Endothelial cell of umbilical vein (primary cell): ENCODE data around the gene CEP83. TPM values are rescaled to one million over a fixed set of nuclear protein-coding genes. Genes with fewer than 3 reads are reported as not detected.
"Not testable (repeated sequence)": the region's sequence is repeated elsewhere in the genome, so short reads cannot be mapped to it uniquely, and the experiment has no call there.

ENCODE experiments used
- BruUV-seq: library from RNA; stranded (reverse); fragments of 400-500 nt; replicated peaks from 2 replicates; lab custom pipeline; 2021; lab: Mats Ljungman, UMichigan
- CTCF ChIA-PET: fragments of 300-600, 350-600 bp; sonication (Branson Sonifier 250); formaldehyde crosslinking; loops from one replicate; lab custom pipeline; 2021; ENCODE audit warnings: antibody characterized with exemption, inconsistent platforms; lab: Charles Lee
- POLR2A ChIA-PET: fragments of 300-600, 350-600 bp; sonication (Branson Sonifier 250); formaldehyde crosslinking; loops from one replicate; lab custom pipeline; 2021; ENCODE audit warnings: antibody characterized with exemption, inconsistent platforms; lab: Charles Lee
- DNase-seq: peaks from one replicate; pipeline ENCODE4 v3.0.0-alpha.2; 2011; ENCODE audit warnings: low read depth, low spot score
- FAIRE-seq: peaks from 2 replicates; lab custom pipeline; 2011; peaks lifted over from hg19 to GRCh38; lab: Jason Lieb, UNC
- H2AFZ ChIP-seq: 2 replicates; pipeline ENCODE4 v1.6.0; 2012; ENCODE audit warnings: low read depth, low read length, control low read depth, inconsistent platforms
- H3K27ac ChIP-seq: 2 replicates; pipeline ENCODE4 v1.5.1; 2011; ENCODE audit warnings: low read depth, mild to moderate bottlenecking, control low read depth, low read length, moderate library complexity; ENCODE audit not compliant: insufficient read depth
- H3K27me3 ChIP-seq, 2 experiments: 2 replicates each; pipeline versions ENCODE4 v1.6.0 to v1.6.1; 2011; ENCODE audit warnings: low read length in 2 of 2, mixed read lengths in 1 of 2; ENCODE audit not compliant: control insufficient read depth in 2 of 2, insufficient read depth in 2 of 2
- H3K36me3 ChIP-seq, 2 experiments: 2 replicates in 1 of 2; 3 replicates in 1 of 2; pipeline ENCODE4 v1.5.1; 2011; ENCODE audit warnings: low read length in 2 of 2, mild to moderate bottlenecking in 1 of 2, moderate library complexity in 1 of 2; ENCODE audit not compliant: control insufficient read depth in 2 of 2, insufficient read depth in 2 of 2; ENCODE audit errors: extremely low read depth in 1 of 2
- H3K4me1 ChIP-seq: 3 replicates; pipeline ENCODE4 v1.5.1; 2011; ENCODE audit warnings: mild to moderate bottlenecking, low read length; ENCODE audit not compliant: control insufficient read depth, insufficient read depth; ENCODE audit errors: extremely low read depth
- H3K4me2 ChIP-seq: 2 replicates; pipeline ENCODE4 v1.6.1; 2011; ENCODE audit warnings: low read length, control low read depth, mixed read lengths; ENCODE audit not compliant: insufficient read depth
- H3K4me3 ChIP-seq, 3 experiments: fragments of 200-600 bp in 1 of 3; sonication (generic), shearing (Covaris generic) in 1 of 3; replicated peaks in 1 of 3; 2 replicates each; pipeline ENCODE4 v1.5.1; 2011 to 2016; ENCODE audit warnings: control low read depth in 3 of 3, low read length in 3 of 3, mild to moderate bottlenecking in 2 of 3, inconsistent platforms in 1 of 3, low read depth in 1 of 3, moderate library complexity in 1 of 3; ENCODE audit not compliant: insufficient read depth in 1 of 3
- H3K79me2 ChIP-seq: 2 replicates; pipeline ENCODE4 v1.6.0; 2012; ENCODE audit warnings: low read length, inconsistent platforms; ENCODE audit not compliant: control insufficient read depth, insufficient read depth
- H3K9ac ChIP-seq: replicated peaks from 2 replicates; pipeline ENCODE3; 2011; ENCODE audit warnings: low read length, control low read depth; ENCODE audit not compliant: insufficient read depth; ENCODE audit errors: extremely low read depth
- H3K9me1 ChIP-seq: replicated peaks from 3 replicates; pipeline ENCODE4 v1.6.0; 2011; ENCODE audit warnings: mild to moderate bottlenecking, low read length; ENCODE audit not compliant: control insufficient read depth, insufficient read depth; ENCODE audit errors: extremely low read depth
- H3K9me3 ChIP-seq: replicated peaks from 2 replicates; pipeline ENCODE4 v1.5.1; 2012; ENCODE audit warnings: low read length, inconsistent platforms; ENCODE audit not compliant: control insufficient read depth, insufficient read depth
- H4K20me1 ChIP-seq: replicated peaks from 2 replicates; pipeline ENCODE3; 2011; ENCODE audit warnings: mild to moderate bottlenecking, low read length; ENCODE audit not compliant: control insufficient read depth, insufficient read depth; ENCODE audit errors: extremely low read depth
- EZH2 ChIP-seq: IDR thresholded peaks from 2 replicates; pipeline ENCODE4 v1.6.1; 2012; ENCODE audit warnings: borderline replicate concordance, low read depth, mild to moderate bottlenecking, moderate library complexity, low read length, inconsistent platforms; ENCODE audit not compliant: severe bottlenecking
- FOS ChIP-seq: IDR thresholded peaks from 2 replicates; pipeline ENCODE4 v1.6.1; 2011; ENCODE audit warnings: mild to moderate bottlenecking, low read length, moderate library complexity, borderline replicate concordance; ENCODE audit not compliant: insufficient read depth
- GATA2 ChIP-seq: IDR thresholded peaks from 2 replicates; pipeline ENCODE4 v1.7.0; 2011; ENCODE audit warnings: low read depth, mild to moderate bottlenecking, moderate library complexity, mixed read lengths, low read length; ENCODE audit not compliant: insufficient read length, insufficient read depth
- JUN ChIP-seq: IDR thresholded peaks from 2 replicates; pipeline ENCODE4 v1.6.1; 2011; ENCODE audit warnings: borderline replicate concordance, low read depth; ENCODE audit not compliant: insufficient read length, insufficient read depth
- MAX ChIP-seq: IDR thresholded peaks from 2 replicates; pipeline ENCODE4 v1.6.1; 2011; ENCODE audit not compliant: insufficient read depth, insufficient read length
- POLR2A ChIP-seq: IDR thresholded peaks from 2 replicates; pipeline ENCODE4 v1.6.1; 2012; ENCODE audit warnings: low read depth, mild to moderate bottlenecking, control low read depth, low read length
- POLR2AphosphoS5 ChIP-seq: IDR thresholded peaks from 2 replicates; pipeline ENCODE4 v1.6.1; 2012; ENCODE audit warnings: low read depth, mild to moderate bottlenecking, control low read depth, low read length, moderate library complexity; ENCODE audit not compliant: insufficient read depth
- dilution Hi-C: fragments of 300-500 bp; cut with MboI; formaldehyde crosslinking; loops from one replicate; pipeline ENCODE4 v1.15.0; 2019; ENCODE audit warnings: low sequenced_read_pairs; ENCODE audit not compliant: extremely low pct_ligation_motif_present
- intact Hi-C: fragments of 100-400 bp; cut with micrococcal nuclease; formaldehyde crosslinking; loops from one replicate; pipeline ENCODE4 v1.10.0; 2022
- polyA plus RNA-seq, 4 experiments: library from polyadenylated mRNA; depleted of rRNA in 3 of 4; stranded (reverse) in 3 of 4; unstranded in 1 of 4; fragments of >200 nt; gene quantifications; 2 replicates each; pipeline versions ENCODE4 v1.2.1 to v1.2.3, GENCODE V29; 2011 to 2012; ENCODE audit warnings: missing spikeins in 1 of 4
- total RNA-seq: library from RNA; stranded (reverse); gene quantifications from 2 replicates; pipeline ENCODE4 v1.2.3, GENCODE V29; 2021
- TF ChIP-seq, protein P1 (sequence below), 2 donors: IDR thresholded peaks; 1 replicate in 1 of 2; 2 replicates in 1 of 2; pipeline ENCODE4 v1.5.1; 2011; ENCODE audit warnings: low read length in 2 of 2, mild to moderate bottlenecking in 2 of 2, moderate library complexity in 2 of 2, control low read depth in 1 of 2, inconsistent platforms in 1 of 2, low read depth in 1 of 2; ENCODE audit not compliant: insufficient read depth in 1 of 2; ENCODE audit errors: extremely low read depth in 1 of 2

CEP83 gene
- total and polyA plus RNA-seq, 2 donors (not counting 3 experiments of a cell fraction or from before 2014, with no cell fraction given): 2.9 to 15.3 TPM

- no peak for FAIRE-seq
- Histone ChIP-seq H3K27me3 (no peaks in the 10 kb centered on the region), H3K9me1 (no peaks in the 10 kb centered on the region), H3K4me1 (peaks cover 6% of the 10 kb centered on the region), H3K4me3 (no peak overlapping the region), H4K20me1 (no peaks in the 10 kb centered on the region), H3K9me3 (no peaks in the 10 kb centered on the region), H3K27ac (no peak overlapping the region), H3K36me3 (no peaks in the 10 kb centered on the region), H3K9ac (no peak overlapping the region), H2AFZ (no peak overlapping the region), H3K79me2 (peaks cover 8% of the 10 kb centered on the region), H3K4me2 (no peak overlapping the region)
- intact Hi-C loops (no loop called here), dilution Hi-C loops (no loop called here)
- DNase-seq: no peak
- TF ChIP-seq GATA2 (no peak), POLR2AphosphoS5 (no peak), EZH2 (no peak), MAX (no peak), JUN (no peak), FOS (no peak), POLR2A (no peak)
- TF ChIP-seq, protein P1, sequence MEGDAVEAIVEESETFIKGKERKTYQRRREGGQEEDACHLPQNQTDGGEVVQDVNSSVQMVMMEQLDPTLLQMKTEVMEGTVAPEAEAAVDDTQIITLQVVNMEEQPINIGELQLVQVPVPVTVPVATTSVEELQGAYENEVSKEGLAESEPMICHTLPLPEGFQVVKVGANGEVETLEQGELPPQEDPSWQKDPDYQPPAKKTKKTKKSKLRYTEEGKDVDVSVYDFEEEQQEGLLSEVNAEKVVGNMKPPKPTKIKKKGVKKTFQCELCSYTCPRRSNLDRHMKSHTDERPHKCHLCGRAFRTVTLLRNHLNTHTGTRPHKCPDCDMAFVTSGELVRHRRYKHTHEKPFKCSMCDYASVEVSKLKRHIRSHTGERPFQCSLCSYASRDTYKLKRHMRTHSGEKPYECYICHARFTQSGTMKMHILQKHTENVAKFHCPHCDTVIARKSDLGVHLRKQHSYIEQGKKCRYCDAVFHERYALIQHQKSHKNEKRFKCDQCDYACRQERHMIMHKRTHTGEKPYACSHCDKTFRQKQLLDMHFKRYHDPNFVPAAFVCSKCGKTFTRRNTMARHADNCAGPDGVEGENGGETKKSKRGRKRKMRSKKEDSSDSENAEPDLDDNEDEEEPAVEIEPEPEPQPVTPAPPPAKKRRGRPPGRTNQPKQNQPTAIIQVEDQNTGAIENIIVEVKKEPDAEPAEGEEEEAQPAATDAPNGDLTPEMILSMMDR (IDR thresholded peaks at IDR 0.05; ENCODE audit: extremely low read depth in 1 of 2, insufficient read depth in 1 of 2, low read depth in 1 of 2, low read length in 2 of 2): no peak
- ChIA-PET POLR2A (no interaction called here), CTCF (no interaction called here)
- BruUV-seq: no TSS peak
These were observed 33.6 kb downstream of the CEP83 start for GRCh38 chr12:94426049-94426448.

DNA sequence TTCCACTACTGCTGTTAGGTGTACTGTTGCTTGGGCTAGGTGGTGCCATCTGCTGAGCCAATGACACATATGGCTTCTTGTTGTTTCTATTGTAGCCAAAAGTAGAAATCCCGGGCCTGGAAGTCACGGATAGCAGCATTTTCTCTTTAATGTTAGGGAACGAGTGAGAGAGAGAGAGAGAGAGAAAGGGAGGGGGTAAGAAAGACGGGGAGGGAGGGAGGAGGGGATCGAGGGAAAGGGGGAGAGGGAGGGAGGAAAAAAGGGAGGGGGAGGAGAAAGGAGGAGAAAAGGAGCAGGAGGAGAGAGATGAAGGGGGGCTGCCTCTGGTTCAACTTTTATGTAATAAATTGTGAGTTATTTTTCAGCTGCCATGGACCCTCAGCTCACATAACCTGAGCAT is 34.8 kb downstream of the CEP83 start:
- H3K9me1 ChIP-seq, H3K4me2 ChIP-seq, H3K4me1 ChIP-seq, dilution Hi-C loops, H3K79me2 ChIP-seq, BruUV-seq, intact Hi-C loops, H3K27ac ChIP-seq, H2AFZ ChIP-seq, H4K20me1 ChIP-seq, H3K36me3 ChIP-seq, H3K9ac ChIP-seq, CTCF ChIA-PET, H3K27me3 ChIP-seq, H3K9me3 ChIP-seq, POLR2A ChIA-PET: not testable (repeated sequence)
- H3K4me3 ChIP-seq: peak overlapping the region in 1 of 3 experiments; percentile 17
- FAIRE-seq: peak; percentile 83
- peak; percentile 36 for DNase-seq
